ENCODE measurements around the gene ARHGAP27.
"Not testable (repeated sequence)": the region's sequence is repeated elsewhere in the genome, so short reads cannot be mapped to it uniquely, and the experiment has no call there.

Gene ARHGAP27

GRCh38 chr17:45363498-45363897 is 69.2 kb downstream of the ARHGAP27 start:
- DNase-seq (ENCODE audit: low read depth): no peak

GRCh38 chr17:45361976-45362375 is 70.7 kb downstream of the ARHGAP27 start:
- DNase-seq (ENCODE audit: low read depth): no peak

DNA sequence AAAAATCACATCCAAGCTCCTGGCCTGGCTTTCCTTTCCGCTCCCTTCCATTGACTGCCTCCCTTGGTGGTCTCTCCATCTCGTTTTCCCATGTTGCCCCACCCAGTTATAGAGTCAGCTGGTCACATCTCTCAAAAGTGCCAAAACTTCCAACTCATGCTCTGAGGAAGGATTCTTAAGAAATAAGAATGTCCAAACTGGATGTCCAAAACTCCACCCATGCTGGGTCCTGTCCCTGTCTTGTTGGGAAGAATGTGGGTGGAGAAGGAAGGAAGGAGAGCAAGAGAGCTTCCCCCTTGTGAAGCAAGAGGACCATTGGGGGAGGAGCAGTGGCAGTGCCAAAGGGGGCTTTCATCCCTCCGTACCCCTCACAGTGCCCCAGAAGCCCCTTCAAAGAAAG is 71.2 kb downstream of the ARHGAP27 start:
- DNase-seq (ENCODE audit: low read depth): no peak

DNA sequence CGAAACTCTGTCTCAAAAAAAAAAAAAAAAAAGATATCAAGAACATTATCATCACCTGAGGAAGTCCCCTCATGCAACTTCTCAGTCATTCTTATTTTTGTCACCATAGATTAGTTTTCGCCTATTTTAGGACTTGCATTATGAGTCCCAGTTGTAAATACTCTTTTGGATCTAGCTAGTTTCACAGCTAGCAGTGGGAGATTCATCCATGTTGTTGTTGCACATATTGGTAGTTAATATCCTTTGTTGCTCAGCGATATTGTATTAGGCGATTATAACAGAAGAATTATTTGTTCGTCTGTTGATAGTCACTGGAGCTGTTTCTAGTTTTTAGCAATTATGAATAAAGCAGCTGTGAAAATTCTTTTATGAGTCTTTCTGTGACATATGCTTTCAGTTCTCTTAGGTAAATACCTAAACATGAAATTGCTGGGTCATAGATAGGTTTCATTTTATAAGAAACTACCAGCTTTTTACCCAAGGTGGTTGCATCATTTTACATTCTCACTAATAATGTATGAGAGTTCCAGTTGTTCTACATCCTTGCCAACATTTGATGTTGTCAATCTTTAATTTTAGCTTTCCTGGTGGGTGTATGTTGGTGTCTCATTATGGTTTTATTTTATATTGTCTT is 75.2 kb downstream of the ARHGAP27 start:
- DNase-seq (ENCODE audit: low read depth): no peak

DNA sequence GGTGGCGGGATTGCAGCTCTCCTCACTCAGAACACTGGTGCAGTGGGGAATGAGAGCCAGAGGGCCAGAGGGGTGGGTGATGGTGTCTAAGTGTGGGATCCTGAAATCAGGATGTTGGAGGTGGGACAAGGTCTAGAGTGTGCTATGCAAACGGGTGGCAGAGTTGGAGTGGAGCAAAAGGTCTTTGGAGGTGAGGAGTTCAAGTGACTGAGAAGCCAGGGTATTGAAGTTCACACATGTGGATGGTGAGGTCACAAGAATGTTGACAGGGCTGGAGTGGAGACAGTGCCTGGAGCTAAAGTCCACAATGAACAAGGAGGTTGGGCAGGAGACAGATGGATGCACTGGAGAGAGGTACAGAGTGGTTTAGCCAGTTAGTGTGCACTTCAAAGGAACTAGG is 77.6 kb downstream of the ARHGAP27 start:
- no peak for DNase-seq (ENCODE audit: low read depth)

DNA sequence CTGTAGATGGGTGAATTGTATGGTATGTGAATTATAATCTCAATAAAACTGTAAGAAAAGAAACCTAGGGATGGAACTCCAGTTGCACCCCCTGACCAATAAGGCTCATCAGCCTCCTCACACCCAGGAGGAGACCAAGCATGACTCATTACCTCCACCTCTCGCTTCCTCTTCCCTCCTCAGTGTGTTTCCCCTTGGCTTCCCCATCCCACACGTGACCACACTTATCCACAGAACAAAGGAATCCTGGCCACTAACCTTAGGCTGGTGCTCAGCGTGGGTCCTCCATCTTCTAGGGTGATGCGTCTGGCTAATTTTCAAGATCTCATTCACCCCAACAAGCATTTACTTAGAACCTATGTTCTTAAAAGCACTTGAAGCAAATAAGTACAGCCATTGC is 79.6 kb downstream of the ARHGAP27 start:
- DNase-seq (ENCODE audit: low read depth): no peak

- no peak for DNase-seq (ENCODE audit: low read depth)
Measured at GRCh38 chr17:45351831-45352230, 80.8 kb downstream of the ARHGAP27 start.

GRCh38 chr17:45347444-45347843 is 85.2 kb downstream of the ARHGAP27 start:
- no peak for DNase-seq (ENCODE audit: low read depth)

DNA sequence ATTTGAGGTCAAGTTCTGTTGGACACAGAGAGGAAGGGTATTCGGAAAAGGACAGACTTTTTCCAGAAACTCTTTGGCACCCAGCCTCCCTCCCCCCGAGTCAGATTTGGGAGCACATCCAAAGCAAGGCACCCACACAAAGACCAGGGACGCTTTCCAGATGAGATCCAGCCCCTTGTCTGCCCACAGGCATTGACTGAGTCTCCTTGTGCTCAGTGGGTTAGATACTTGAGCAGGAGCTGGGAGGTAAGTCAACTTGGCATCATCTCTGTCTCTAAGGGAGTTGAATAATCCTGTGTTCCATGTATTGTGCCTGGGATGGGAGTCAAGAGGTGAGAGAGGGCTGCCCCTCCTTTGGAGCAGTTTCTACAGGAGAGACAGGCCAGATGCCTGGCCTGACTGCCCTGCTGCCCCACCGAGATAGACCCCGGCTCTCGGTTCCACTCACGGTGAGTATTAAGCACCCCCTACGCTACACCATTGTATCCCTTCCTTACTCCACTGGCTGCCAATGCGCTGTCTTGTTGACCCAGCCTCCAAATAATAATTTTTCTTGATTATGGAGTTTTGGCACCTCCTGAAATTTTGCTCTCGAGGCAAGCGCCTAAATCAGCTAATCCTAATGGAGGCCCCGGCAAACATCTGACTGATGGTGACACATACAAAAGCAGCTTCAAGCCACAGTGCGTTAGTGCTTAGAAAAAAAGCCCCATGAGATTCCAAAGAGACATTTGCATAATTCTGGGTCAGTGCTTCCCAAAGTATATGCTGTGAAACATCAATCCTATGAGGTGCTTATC is 86.3 kb downstream of the ARHGAP27 start:
- DNase-seq (ENCODE audit: low read depth): no peak

- DNase-seq (ENCODE audit: low read depth): no peak
Measured at GRCh38 chr17:45345554-45346215, 87.0 kb downstream of the ARHGAP27 start.

DNA sequence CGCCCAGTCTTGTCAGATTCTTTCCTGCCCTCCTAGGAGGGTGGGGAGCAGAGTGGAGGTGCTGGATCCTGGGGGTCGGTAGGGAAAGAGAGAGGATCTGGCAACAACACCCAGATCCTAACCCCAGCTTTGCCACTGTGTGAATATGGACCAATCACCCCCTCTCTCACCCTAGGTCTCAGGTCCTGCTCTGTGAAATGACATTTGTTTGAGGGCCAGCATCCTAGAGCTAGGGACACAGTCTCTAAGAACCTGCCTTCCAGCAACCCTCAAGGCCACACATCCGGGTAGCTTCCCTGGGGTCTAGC is 87.5 kb downstream of the ARHGAP27 start:
- DNase-seq (ENCODE audit: low read depth): no peak

DNA sequence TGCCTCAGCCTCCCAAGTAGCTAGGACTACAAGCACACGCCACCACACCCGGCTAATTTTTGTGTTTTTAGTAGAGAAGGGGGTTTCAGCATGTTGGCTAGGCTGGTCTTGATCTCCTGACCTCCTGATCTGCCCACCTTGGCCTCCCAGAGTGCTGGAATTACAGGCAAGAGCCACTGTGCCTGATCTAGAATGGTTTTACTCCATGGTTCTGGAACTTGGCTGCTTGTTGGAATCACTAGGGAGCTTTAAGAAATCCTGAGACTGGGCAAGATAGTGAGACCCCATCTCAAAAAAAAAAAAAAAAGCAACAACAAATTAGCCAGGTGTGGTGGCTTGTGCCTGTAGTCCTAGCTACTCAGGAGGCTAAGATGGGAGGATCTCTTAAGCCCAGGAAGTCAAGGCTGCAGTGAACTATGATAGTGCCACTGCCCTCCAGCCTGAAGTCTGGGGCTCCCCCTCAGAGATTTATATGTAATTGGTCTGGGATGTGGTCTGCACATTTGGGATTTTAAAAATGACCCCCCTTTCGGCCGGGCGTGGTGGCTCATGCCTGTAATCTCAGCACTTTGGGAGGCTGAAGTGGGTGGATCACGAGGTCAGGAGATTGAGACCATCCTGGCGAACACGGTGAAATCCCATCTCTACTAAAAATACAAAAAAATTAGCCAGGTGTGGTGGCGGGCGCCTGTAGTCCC is 88.6 kb downstream of the ARHGAP27 start:
- DNase-seq (ENCODE audit: low read depth): not testable (repeated sequence)

Measured in CMK (cell line).